Adipocyte (in vitro differentiated cells): Measurements from ENCODE around the gene ADD1.
"Not testable (repeated sequence)": the region's sequence is repeated elsewhere in the genome, so short reads cannot be mapped to it uniquely, and the experiment has no call there.

ENCODE experiments used
- DNase-seq: peaks from one replicate; pipeline ENCODE4 v3.0.0-alpha.2; 2015; ENCODE audit warnings: low read depth
- H3K27me3 ChIP-seq: replicated peaks from 2 replicates; pipeline ENCODE4 v1.7.0; 2013; ENCODE audit warnings: mild to moderate bottlenecking, low read length, moderate library complexity; ENCODE audit not compliant: control insufficient read depth, insufficient read depth
- H3K36me3 ChIP-seq: 2 replicates; pipeline ENCODE4 v1.7.0; 2013; ENCODE audit warnings: low read length, mild to moderate bottlenecking, moderate library complexity; ENCODE audit not compliant: control insufficient read depth, insufficient read depth, severe bottlenecking
- H3K4me1 ChIP-seq: 2 replicates; pipeline ENCODE4 v1.7.0; 2013; ENCODE audit warnings: mild to moderate bottlenecking, low read length, moderate library complexity; ENCODE audit not compliant: control insufficient read depth, insufficient read depth
- H3K4me3 ChIP-seq: 2 replicates; pipeline ENCODE4 v1.7.0; 2013; ENCODE audit warnings: mild to moderate bottlenecking, low read length, moderate library complexity
- H3K9ac ChIP-seq: 2 replicates; pipeline ENCODE4 v1.7.0; 2013; ENCODE audit warnings: mild to moderate bottlenecking, low read length, moderate library complexity
- H3K9me3 ChIP-seq: 2 replicates; pipeline ENCODE4 v1.7.0; 2013; ENCODE audit warnings: mild to moderate bottlenecking, low read length, moderate library complexity; ENCODE audit not compliant: control insufficient read depth

ADD1 gene

DNA sequence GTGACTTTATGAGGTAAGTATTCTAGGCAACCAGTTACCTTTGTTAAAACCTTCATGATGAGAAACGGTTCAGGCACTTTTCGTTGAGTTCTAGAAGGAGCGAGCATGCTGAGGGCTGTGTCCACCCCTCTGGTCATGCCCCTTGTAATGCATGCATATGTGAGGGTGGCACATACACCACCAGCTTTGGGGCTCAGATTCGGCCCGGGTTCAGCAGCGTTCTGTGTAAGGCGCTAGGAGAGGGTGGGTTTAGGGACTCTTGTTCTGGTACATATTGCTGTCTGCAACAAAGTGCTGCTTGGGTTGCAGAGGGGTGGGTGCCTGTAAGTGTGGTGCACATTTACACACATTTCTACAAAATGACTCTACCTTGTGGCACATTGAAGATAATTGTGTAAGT, 65.0 kb downstream of the ADD1 start:
- H3K9me3 ChIP-seq = no peaks in the 10 kb centered on the region
- H3K36me3 ChIP-seq = peaks cover 96% of the 10 kb centered on the region
- H3K27me3 ChIP-seq = no peaks in the 10 kb centered on the region
- DNase-seq = no peak
- no peaks in the 10 kb centered on the region for H3K4me1 ChIP-seq
- H3K9ac ChIP-seq = no peak overlapping the region
- no peak overlapping the region for H3K4me3 ChIP-seq

DNA sequence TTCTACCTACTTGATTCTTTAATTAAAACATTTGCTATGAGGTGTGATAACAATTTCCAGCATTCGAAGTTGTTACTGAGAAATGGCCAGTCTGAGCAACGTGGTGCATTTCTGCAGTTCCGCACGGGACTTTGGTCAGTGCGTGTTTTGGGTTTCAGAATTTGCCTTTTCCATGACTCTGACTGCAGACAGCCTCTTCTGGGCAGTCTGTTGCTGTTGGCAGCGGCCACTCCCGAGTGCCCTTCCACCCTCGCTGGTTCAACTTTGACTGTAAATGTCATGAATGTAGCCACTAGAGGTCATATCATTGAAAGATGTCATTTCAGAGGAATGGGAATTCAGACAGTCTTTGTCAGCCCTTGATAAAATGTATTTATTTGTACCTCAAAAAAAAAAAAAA, 65.9 kb downstream of the ADD1 start:
- DNase-seq = no peak
- Histone ChIP-seq H3K4me1 (no peaks in the 10 kb centered on the region), H3K4me3 (no peak overlapping the region), H3K27me3 (no peaks in the 10 kb centered on the region), H3K9me3 (no peaks in the 10 kb centered on the region), H3K9ac (no peak overlapping the region), H3K36me3 (peaks cover 94% of the 10 kb centered on the region)

DNA sequence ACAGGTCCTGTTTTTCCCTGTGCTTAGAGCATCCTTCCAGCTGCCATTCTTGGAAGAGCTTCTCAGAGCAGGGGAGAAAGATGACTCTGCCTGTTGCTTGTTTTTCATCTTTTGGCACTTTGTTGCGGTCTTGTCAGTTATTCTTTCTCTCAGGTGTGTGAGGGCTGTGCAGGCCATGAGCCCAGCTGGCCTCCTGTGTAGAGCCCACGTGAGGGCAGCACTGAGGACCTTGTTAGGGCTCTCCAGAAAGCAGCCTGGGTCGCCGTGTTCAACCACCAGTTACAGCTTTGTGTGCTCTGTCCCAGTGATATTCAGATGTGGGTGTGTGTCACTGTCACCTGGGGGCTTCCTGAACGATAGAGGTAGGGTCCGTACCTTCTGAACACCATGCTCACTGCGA, 66.8 kb downstream of the ADD1 start:
- no peaks in the 10 kb centered on the region for H3K9me3 ChIP-seq
- H3K4me1 ChIP-seq = no peaks in the 10 kb centered on the region
- no peak overlapping the region for H3K9ac ChIP-seq
- no peak overlapping the region for H3K4me3 ChIP-seq
- DNase-seq = no peak
- no peaks in the 10 kb centered on the region for H3K27me3 ChIP-seq
- peaks cover 94% of the 10 kb centered on the region for H3K36me3 ChIP-seq

DNA sequence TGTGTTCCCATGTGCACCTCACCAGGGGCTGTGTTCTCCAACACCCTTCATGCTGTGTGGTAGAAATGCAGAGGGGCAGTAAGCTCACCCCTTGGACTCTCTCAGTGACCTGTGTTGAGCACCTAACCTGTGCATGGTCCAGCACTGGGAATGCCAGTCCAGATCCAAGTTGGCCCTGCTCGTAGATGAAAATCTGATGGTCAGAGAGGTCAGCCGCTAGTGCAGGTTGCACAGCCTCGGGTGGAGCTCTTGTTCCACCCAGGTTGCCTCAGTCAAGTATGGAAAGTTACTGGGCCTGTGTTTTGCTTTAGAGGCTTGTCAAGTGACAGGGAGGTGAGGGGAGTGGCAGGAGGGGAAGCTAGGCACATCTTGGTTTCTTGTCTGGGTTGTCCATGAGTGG, 68.2 kb downstream of the ADD1 start:
- DNase-seq = no peak
- H3K4me1 ChIP-seq = no peaks in the 10 kb centered on the region
- H3K36me3 ChIP-seq = peaks cover 88% of the 10 kb centered on the region
- H3K4me3 ChIP-seq = no peak overlapping the region
- no peaks in the 10 kb centered on the region for H3K9me3 ChIP-seq
- no peaks in the 10 kb centered on the region for H3K27me3 ChIP-seq
- no peak overlapping the region for H3K9ac ChIP-seq

DNA sequence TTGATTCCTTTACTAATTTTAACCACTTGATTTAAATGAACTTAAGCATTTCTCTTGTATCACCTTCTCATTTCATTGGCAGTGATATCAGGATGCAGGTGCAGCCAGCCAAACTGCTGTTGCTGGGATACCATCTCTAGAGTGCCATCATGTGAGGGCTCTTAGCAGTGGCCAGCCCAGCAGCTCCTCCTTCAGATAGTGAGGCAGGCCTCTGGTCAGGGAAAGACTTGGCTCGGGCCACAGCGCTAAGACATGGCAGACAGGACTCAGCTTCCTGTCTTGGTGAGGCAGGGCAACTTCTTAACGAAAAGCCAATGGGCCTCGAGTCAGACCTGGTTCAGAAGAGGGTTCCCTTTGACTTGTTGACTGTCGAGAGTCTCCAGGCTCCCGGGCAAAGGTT, 69.5 kb downstream of the ADD1 start:
- peaks cover 77% of the 10 kb centered on the region for H3K36me3 ChIP-seq

DNA sequence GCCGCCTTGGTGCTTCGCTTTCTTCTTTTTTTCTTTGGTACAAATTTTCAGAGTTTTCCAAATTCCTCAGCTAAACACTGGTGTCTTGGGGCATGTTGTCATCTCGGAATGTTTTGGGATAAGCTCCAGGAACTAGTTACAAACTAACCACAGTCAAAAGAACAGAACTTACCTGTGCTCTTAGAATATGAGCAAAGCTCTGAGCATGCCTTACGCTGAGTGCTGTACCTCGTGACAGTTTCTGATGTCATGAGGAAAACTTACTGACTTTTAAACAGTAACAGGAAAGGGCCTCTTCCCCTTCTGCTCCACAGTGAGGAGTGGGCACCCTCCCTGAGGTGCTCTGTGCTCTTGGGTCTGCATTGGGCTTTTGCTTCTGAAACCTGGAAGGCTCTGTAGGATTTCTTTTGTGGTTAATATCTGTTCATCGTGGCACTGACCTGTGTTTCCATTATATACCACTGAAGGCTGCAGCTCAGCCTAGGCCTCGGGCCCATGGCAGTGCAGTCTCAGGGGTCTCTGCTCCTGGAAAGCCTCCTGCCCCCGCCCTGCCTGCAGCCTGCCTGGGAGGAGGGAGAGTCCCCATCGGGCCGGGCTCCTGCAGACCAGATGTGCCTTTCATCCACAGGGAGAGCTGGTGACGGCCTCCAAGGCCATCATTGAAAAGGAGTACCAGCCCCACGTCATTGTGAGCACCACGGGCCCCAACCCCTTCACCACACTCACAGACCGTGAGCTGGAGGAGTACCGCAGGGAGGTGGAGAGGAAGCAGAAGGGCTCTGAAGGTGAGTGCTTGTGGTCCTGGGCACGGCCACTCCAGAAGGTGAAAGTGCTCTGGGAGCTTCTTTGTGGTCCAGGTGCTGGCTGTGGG, 70.8 kb downstream of the ADD1 start:
- Histone ChIP-seq H3K4me3 (no peak overlapping the region), H3K4me1 (no peaks in the 10 kb centered on the region), H3K9ac (peak overlapping the region; percentile 2), H3K36me3 (peaks cover 63% of the 10 kb centered on the region), H3K9me3 (no peaks in the 10 kb centered on the region), H3K27me3 (no peaks in the 10 kb centered on the region)
- no peak for DNase-seq

More for the DNA sequence above, 69.5 kb downstream of the ADD1 start:
- H3K4me3 ChIP-seq = no peak overlapping the region
- no peaks in the 10 kb centered on the region for H3K9me3 ChIP-seq
- H3K4me1 ChIP-seq = no peaks in the 10 kb centered on the region
- H3K27me3 ChIP-seq = no peaks in the 10 kb centered on the region
- no peak for DNase-seq
- H3K9ac ChIP-seq = no peak overlapping the region

DNA sequence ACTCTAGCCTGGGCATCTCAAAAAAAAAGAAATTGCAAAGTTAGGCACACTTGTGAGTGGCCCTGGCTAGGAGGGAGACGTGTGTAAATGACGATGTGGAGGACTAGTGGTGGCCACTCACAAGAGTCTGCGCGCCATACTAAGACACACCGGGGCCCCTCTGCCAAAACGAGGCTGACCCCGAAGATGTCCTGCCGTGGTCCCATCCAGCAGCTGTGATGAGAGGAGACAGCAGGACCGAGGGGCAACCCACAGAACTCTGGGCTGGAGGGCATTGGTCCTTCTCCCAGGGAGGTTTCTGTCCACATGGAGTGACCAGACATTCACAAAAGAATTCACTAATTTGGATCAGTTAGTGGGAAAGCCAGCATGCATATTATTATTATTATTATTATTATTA, 72.1 kb downstream of the ADD1 start:
- H3K36me3 ChIP-seq = peaks cover 50% of the 10 kb centered on the region
- H3K9ac ChIP-seq = no peak overlapping the region
- no peak overlapping the region for H3K4me3 ChIP-seq
- H3K9me3 ChIP-seq = no peaks in the 10 kb centered on the region
- H3K4me1 ChIP-seq = no peaks in the 10 kb centered on the region
- no peaks in the 10 kb centered on the region for H3K27me3 ChIP-seq
- DNase-seq = no peak

DNA sequence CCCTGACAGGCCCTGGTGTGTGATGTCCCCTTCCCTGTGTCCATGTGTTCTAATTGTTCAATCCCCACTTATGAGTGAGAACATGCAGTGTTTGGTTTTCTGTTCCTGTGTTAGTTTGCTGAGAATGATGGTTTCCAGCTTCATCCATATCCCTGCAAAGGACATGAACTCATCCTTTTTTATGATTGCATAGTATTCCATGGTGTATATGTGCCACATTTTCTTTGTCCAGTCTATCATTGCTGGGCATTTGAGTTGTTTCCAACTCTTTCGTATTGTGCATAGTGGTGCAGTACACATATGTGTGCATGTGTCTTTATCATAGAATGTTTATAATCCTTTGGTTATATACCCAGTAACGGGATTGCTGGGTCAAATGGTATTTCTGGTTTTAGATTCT, 73.1 kb downstream of the ADD1 start:
- not testable (repeated sequence) for H3K27me3 ChIP-seq, H3K4me1 ChIP-seq, H3K9ac ChIP-seq, H3K9me3 ChIP-seq, H3K4me3 ChIP-seq, DNase-seq
- H3K36me3 ChIP-seq = peaks cover 42% of the 10 kb centered on the region

DNA sequence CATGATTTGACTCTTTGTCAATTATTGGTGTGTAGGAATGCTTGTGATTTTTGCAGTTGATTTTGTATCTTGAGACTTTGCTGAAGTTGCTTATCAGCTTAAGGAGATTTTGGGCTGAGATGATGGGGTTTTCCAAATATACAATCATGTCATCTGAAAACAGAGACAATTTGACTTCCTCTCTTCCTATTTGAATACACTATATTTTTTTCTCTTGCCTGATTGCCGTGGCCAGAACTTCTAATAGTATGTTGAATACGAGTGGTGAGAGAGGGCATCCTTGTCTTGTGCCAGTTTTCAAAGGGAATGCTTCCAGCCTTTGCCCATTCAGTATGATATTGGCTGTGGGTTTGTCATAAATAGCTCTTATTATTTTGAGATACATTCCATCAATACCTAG, 74.7 kb downstream of the ADD1 start:
- not testable (repeated sequence) for H3K27me3 ChIP-seq, DNase-seq, H3K4me1 ChIP-seq, H3K9me3 ChIP-seq, H3K4me3 ChIP-seq, H3K9ac ChIP-seq
- H3K36me3 ChIP-seq = peaks cover 34% of the 10 kb centered on the region

DNA sequence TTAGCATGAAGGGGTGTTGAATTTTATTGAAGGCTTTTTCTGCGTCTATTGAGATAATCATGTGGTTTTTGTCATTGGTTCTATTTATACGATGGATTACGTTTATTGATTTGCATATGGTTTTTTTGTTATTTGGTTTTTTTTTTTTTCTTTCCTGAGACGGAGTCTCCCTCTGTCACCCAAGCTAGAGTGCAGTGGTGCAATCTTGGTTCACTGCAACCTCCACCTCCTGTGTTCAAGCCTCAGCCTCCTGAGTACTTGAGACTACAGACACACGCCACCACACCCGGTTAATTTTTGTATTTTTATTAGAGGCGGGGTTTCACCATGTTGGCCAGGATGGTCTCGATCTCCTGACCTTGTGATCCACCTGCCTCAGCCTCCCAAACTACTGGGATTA, 75.1 kb downstream of the ADD1 start:
- H3K27me3 ChIP-seq, H3K4me3 ChIP-seq, H3K4me1 ChIP-seq, H3K9ac ChIP-seq, H3K9me3 ChIP-seq, DNase-seq: not testable (repeated sequence)
- peaks cover 34% of the 10 kb centered on the region for H3K36me3 ChIP-seq

DNA sequence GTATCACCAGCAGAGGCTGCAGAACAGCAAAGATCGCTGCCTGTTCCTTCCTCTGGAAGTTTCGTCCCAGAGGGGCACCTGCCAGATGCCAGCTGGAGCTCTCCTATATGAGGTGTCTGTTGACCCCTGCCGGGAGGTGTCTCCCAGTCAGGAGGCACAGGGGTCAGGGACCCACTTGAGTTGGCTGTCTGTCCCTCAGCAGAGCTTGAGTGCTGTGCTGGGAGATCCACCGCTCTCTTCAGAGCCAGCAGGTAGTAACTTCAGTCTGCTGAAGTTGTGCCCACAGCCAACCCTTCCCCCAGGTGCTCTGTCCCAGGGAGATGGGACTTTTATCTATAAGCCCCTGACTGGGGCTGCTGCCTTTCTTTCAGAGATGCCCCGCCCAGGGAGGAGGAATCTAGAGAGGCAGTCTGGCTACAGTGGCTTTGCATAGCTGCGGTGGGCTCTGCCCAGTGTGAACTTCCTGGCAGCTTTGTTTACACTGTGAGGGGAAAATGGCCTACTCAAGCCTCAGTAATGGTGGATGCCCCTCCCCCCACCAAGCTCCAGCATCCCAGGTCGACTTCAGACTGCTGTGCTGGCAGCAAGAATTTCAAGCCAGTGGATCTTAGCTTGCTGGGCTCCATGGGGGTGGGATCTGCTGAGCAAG, 78.9 kb downstream of the ADD1 start:
- DNase-seq = peak; percentile 33
- not testable (repeated sequence) for H3K4me1 ChIP-seq, H3K27me3 ChIP-seq, H3K4me3 ChIP-seq, H3K9me3 ChIP-seq, H3K9ac ChIP-seq
- H3K36me3 ChIP-seq = peaks cover 42% of the 10 kb centered on the region
